SU-DHL-6 (cell line): ENCODE measurements around the gene OXCT2.

Source experiments
- H2AFZ ChIP-seq: fragments of 200-600 bp; sonication (generic); 2 replicates; pipeline ENCODE4 v1.6.1; 2014; ENCODE audit warnings: low read depth, mild to moderate bottlenecking, moderate library complexity, mixed read lengths, antibody characterized with exemption, low read length; ENCODE audit not compliant: severe bottlenecking
- H3F3A ChIP-seq: fragments of 200-600 bp; shearing (Covaris generic); 2 replicates; pipeline ENCODE4 v1.6.0; 2016; ENCODE audit warnings: antibody characterized with exemption, mild to moderate bottlenecking; ENCODE audit not compliant: insufficient read depth
- H3K27ac ChIP-seq: fragments of 200-600 bp; sonication (generic); 2 replicates; pipeline ENCODE4 v1.5.1; 2016; ENCODE audit warnings: low read depth, mild to moderate bottlenecking, low read length, moderate library complexity, mixed read lengths
- H3K27me3 ChIP-seq: fragments of 200-600 bp; sonication (generic), shearing (Covaris generic); 2 replicates; pipeline ENCODE4 v1.6.0; 2014; ENCODE audit warnings: mild to moderate bottlenecking, low read length
- H3K36me3 ChIP-seq: fragments of 200-600 bp; sonication (generic); 2 replicates; pipeline ENCODE4 v1.6.1; 2014; ENCODE audit warnings: mild to moderate bottlenecking, low read length, mixed read lengths
- H3K4me2 ChIP-seq: fragments of 300-600, 200-600 bp; shearing (Covaris generic), sonication (generic); 2 replicates; pipeline ENCODE4 v1.6.0; 2014; ENCODE audit warnings: low read length, low read depth, mild to moderate bottlenecking; ENCODE audit not compliant: poor library complexity, severe bottlenecking
- H3K4me3 ChIP-seq: fragments of 200-600 bp; sonication (generic); 2 replicates; pipeline ENCODE4 v1.5.1; 2014; ENCODE audit warnings: antibody characterized with exemption, low read length, mild to moderate bottlenecking, mixed read lengths; ENCODE audit not compliant: insufficient read depth, poor library complexity, severe bottlenecking
- H3K79me2 ChIP-seq: fragments of 200-600 bp; sonication (generic); 2 replicates; pipeline ENCODE4 v1.6.1; 2014; ENCODE audit warnings: mild to moderate bottlenecking, low read length, moderate library complexity; ENCODE audit not compliant: insufficient read depth
- H3K9ac ChIP-seq: fragments of 200-600 bp; sonication (generic); 2 replicates; pipeline ENCODE4 v1.7.0; 2014; ENCODE audit warnings: mild to moderate bottlenecking, low read length
- H3K9me2 ChIP-seq: fragments of 200-600 bp; sonication (generic); replicated peaks from 2 replicates; pipeline ENCODE4 v1.6.1; 2014; ENCODE audit warnings: low read length; ENCODE audit not compliant: insufficient read depth
- H3K9me3 ChIP-seq: fragments of 200-600 bp; sonication (generic); 2 replicates; pipeline ENCODE4 v1.6.1; 2014; ENCODE audit warnings: low read length, mixed read lengths; ENCODE audit not compliant: insufficient read depth
- H4K20me1 ChIP-seq: fragments of 200-600 bp; sonication (generic); 2 replicates; pipeline ENCODE4 v1.6.1; 2014; ENCODE audit warnings: low read depth, mild to moderate bottlenecking, antibody characterized with exemption, low read length, moderate library complexity, mixed read lengths
- EZH2phosphoT487 ChIP-seq: fragments of 200-600 bp; sonication (generic), shearing (Covaris generic); conservative IDR thresholded peaks from 2 replicates; pipeline ENCODE4 v1.6.1; 2018; ENCODE audit warnings: mild to moderate bottlenecking, antibody characterized with exemption, low read length, moderate library complexity, mixed read lengths
- TF ChIP-seq, protein P1 (sequence below): fragments of 200-600 bp; sonication (generic); IDR thresholded peaks from one replicate; pipeline ENCODE4 v1.5.1; 2017; ENCODE audit warnings: antibody characterized with exemption, mild to moderate bottlenecking, low read length, moderate library complexity; ENCODE audit not compliant: insufficient read depth, poor library complexity, severe bottlenecking

OXCT2 gene

DNA sequence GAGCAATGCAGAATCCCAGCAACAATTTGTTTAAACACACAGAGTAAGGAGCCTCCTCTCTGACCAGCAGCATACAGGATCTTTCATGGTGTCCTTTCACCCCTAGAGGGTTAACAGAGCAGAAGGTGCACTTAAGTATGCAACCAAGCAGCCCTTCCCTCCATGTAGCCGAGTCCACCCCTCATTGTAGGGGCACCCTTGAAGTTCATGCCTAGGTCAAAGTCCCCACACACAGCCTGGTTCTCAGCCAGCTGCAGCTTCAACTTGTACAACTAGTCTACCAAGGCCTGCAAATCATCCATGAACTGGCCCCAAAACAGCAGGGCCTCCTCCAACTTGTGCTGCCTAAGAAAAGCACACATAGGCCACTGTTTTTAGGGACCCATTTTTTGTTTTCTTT lies 24.5 kb upstream of the OXCT2 start:
- Histone ChIP-seq H2AFZ (no peak overlapping the region), H3K79me2 (no peaks in the 10 kb centered on the region), H3K4me2 (no peak overlapping the region), H3K27me3 (no peaks in the 10 kb centered on the region), H3K27ac (no peak overlapping the region), H3K9me3 (no peaks in the 10 kb centered on the region), H3K9ac (no peak overlapping the region), H3K36me3 (no peaks in the 10 kb centered on the region), H4K20me1 (no peaks in the 10 kb centered on the region), H3F3A (no peaks in the 10 kb centered on the region), H3K4me3 (no peak overlapping the region), H3K9me2 (no peaks in the 10 kb centered on the region)
- TF ChIP-seq, protein P1, sequence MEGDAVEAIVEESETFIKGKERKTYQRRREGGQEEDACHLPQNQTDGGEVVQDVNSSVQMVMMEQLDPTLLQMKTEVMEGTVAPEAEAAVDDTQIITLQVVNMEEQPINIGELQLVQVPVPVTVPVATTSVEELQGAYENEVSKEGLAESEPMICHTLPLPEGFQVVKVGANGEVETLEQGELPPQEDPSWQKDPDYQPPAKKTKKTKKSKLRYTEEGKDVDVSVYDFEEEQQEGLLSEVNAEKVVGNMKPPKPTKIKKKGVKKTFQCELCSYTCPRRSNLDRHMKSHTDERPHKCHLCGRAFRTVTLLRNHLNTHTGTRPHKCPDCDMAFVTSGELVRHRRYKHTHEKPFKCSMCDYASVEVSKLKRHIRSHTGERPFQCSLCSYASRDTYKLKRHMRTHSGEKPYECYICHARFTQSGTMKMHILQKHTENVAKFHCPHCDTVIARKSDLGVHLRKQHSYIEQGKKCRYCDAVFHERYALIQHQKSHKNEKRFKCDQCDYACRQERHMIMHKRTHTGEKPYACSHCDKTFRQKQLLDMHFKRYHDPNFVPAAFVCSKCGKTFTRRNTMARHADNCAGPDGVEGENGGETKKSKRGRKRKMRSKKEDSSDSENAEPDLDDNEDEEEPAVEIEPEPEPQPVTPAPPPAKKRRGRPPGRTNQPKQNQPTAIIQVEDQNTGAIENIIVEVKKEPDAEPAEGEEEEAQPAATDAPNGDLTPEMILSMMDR, result no peak
- no peak for TF ChIP-seq EZH2phosphoT487

- Histone ChIP-seq H3K4me3 (no peak overlapping the region), H3K4me2 (no peak overlapping the region), H3K79me2 (no peaks in the 10 kb centered on the region), H3K36me3 (no peaks in the 10 kb centered on the region), H3F3A (no peaks in the 10 kb centered on the region), H3K27me3 (no peaks in the 10 kb centered on the region), H2AFZ (no peak overlapping the region), H3K9me2 (no peaks in the 10 kb centered on the region), H3K9me3 (no peaks in the 10 kb centered on the region), H4K20me1 (no peaks in the 10 kb centered on the region), H3K9ac (no peak overlapping the region), H3K27ac (no peak overlapping the region)
- TF ChIP-seq, protein P1, result no peak
- no peak for TF ChIP-seq EZH2phosphoT487
These were observed 20.7 kb upstream of the OXCT2 start for GRCh38 chr1:39791838-39792237.

GRCh38 chr1:39789571-39790110 lies 18.5 kb upstream of the OXCT2 start:
- Histone ChIP-seq H3K9me3 (no peaks in the 10 kb centered on the region), H4K20me1 (no peaks in the 10 kb centered on the region), H3K9ac (no peak overlapping the region), H3K27me3 (no peaks in the 10 kb centered on the region), H3K27ac (no peak overlapping the region), H3K4me2 (no peak overlapping the region), H2AFZ (no peak overlapping the region), H3K36me3 (no peaks in the 10 kb centered on the region), H3F3A (no peaks in the 10 kb centered on the region), H3K9me2 (no peaks in the 10 kb centered on the region), H3K4me3 (no peak overlapping the region), H3K79me2 (no peaks in the 10 kb centered on the region)
- TF ChIP-seq EZH2phosphoT487, result no peak
- TF ChIP-seq, protein P1, result no peak
